ACC112 (cell line): ENCODE data around the gene KCNE1.
"Not testable (repeated sequence)": the region's sequence is repeated elsewhere in the genome, so short reads cannot be mapped to it uniquely, and the experiment has no call there.

Experiments used
- H2AFZ ChIP-seq: fragments of 200-600 bp; sonication (generic); one replicate; pipeline ENCODE4 v1.6.0; 2017; ENCODE audit warnings: antibody characterized with exemption, low read length; ENCODE audit not compliant: unreplicated experiment
- H3K27ac ChIP-seq: fragments of 200-600 bp; sonication (generic); 2 replicates; pipeline ENCODE4 v1.5.1; 2014; ENCODE audit warnings: low read depth, mild to moderate bottlenecking, antibody characterized with exemption, low read length, moderate library complexity
- H3K27me3 ChIP-seq: fragments of 200-600 bp; sonication (generic); 2 replicates; pipeline ENCODE4 v1.6.1; 2014; ENCODE audit warnings: mild to moderate bottlenecking, antibody characterized with exemption, low read length, moderate library complexity, mixed read lengths; ENCODE audit not compliant: insufficient read depth
- H3K36me3 ChIP-seq: fragments of 200-600 bp; sonication (generic); 2 replicates; pipeline ENCODE4 v1.6.1; 2016; ENCODE audit warnings: mild to moderate bottlenecking, antibody characterized with exemption, low read length, moderate library complexity, mixed read lengths; ENCODE audit not compliant: insufficient read depth
- H3K4me1 ChIP-seq: fragments of 200-600 bp; sonication (generic); one replicate; pipeline ENCODE4 v1.6.1; 2016; ENCODE audit warnings: low read length, mixed read lengths; ENCODE audit not compliant: insufficient read depth, unreplicated experiment, control insufficient read depth
- H3K4me3 ChIP-seq: fragments of 200-600 bp; sonication (generic); 2 replicates; pipeline ENCODE4 v1.5.1; 2014; ENCODE audit warnings: mild to moderate bottlenecking, low read depth, low read length
- H3K79me2 ChIP-seq: fragments of 200-600 bp; sonication (generic); one replicate; pipeline ENCODE4 v1.6.0; 2016; ENCODE audit warnings: low read length; ENCODE audit not compliant: control insufficient read depth, unreplicated experiment, insufficient read depth

The KCNE1 gene

DNA sequence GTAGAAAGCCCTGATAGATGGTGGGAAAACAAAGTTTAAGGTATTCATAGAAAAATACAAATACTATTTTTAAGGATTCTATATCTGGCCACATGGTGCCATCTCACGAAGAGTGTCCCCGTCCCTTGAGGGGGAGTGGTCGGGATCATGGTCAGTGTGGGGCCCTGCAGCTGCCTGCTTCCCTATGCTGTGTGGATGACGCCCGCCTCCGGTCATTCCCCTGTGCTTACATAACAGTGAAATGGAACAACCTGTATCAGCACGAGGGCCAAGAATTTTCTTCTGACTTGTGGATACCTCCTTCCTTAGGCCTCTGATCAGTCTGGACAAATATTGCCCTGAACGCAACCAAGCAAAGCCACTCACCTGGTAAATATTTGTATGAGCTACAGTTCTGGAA lies 84.7 kb downstream of the KCNE1 start:
- H3K79me2 ChIP-seq, H3K4me3 ChIP-seq, H3K36me3 ChIP-seq, H3K27me3 ChIP-seq, H3K4me1 ChIP-seq, H3K27ac ChIP-seq, H2AFZ ChIP-seq: not testable (repeated sequence)

DNA sequence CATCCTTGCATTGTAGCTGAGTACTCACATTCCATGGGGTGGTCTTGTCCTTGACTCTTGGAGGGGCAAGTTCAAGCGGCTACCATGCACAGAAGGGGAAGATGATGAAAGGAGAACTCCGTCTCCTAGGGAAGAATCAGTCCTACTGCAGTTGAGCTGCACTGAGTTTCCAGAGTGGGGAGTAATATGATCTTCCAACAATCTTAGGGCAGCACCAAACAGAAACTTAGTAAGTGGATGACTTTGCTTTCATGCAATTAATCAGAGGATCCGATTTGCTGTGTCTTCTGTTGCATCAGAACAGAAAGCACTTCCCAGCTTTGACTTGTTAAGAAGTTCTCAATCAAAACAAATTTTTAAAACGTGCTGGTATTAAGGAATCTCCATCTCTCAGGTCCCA lies 88.2 kb downstream of the KCNE1 start, which contains the start of gene SMIM34:
SMIM34 (minus strand) TSS at position 147 of the 400 bp plus-strand sequence; CDS start at position 35, 112 bp downstream.
- H3K4me3 ChIP-seq, H2AFZ ChIP-seq, H3K4me1 ChIP-seq, H3K27ac ChIP-seq, H3K27me3 ChIP-seq, H3K36me3 ChIP-seq, H3K79me2 ChIP-seq: not testable (repeated sequence)

- not testable (repeated sequence) for H3K36me3 ChIP-seq, H3K4me3 ChIP-seq, H3K27me3 ChIP-seq, H3K27ac ChIP-seq, H2AFZ ChIP-seq, H3K4me1 ChIP-seq, H3K79me2 ChIP-seq
Measured at GRCh38 chr21:34417448-34418077, 94.4 kb downstream of the KCNE1 start.

- H3K27me3 ChIP-seq, H3K36me3 ChIP-seq, H3K79me2 ChIP-seq, H3K4me1 ChIP-seq, H3K4me3 ChIP-seq, H3K27ac ChIP-seq, H2AFZ ChIP-seq: not testable (repeated sequence)
Measured at GRCh38 chr21:34407294-34407693, 104.7 kb downstream of the KCNE1 start.

GRCh38 chr21:34406676-34407075 lies 105.3 kb downstream of the KCNE1 start:
- not testable (repeated sequence) for H2AFZ ChIP-seq, H3K27ac ChIP-seq, H3K36me3 ChIP-seq, H3K4me1 ChIP-seq, H3K4me3 ChIP-seq, H3K79me2 ChIP-seq, H3K27me3 ChIP-seq

DNA sequence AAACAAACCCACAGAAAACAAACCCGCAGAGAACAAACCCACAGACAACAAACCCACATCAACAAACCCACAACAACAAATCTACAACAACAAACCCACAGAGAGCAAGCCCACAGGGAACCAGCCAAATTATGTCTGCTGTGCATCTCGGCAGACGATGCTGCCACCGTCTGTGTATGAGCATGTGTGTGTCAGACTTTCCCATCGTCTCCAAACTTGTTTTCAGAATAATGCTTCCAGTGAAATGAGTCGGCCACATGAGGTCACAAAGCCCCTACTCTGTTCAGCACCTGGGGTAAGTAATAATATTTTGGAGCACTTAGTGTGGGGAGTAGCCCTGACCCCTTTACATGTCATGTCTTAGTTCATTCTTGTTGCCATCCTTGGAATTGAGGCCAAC lies 105.9 kb downstream of the KCNE1 start:
- not testable (repeated sequence) for H3K27ac ChIP-seq, H3K79me2 ChIP-seq, H2AFZ ChIP-seq, H3K4me1 ChIP-seq, H3K36me3 ChIP-seq, H3K4me3 ChIP-seq, H3K27me3 ChIP-seq

- H3K27ac ChIP-seq, H3K27me3 ChIP-seq, H2AFZ ChIP-seq, H3K36me3 ChIP-seq, H3K4me1 ChIP-seq, H3K79me2 ChIP-seq, H3K4me3 ChIP-seq: not testable (repeated sequence)
Measured at GRCh38 chr21:34405686-34406085, 106.3 kb downstream of the KCNE1 start.

DNA sequence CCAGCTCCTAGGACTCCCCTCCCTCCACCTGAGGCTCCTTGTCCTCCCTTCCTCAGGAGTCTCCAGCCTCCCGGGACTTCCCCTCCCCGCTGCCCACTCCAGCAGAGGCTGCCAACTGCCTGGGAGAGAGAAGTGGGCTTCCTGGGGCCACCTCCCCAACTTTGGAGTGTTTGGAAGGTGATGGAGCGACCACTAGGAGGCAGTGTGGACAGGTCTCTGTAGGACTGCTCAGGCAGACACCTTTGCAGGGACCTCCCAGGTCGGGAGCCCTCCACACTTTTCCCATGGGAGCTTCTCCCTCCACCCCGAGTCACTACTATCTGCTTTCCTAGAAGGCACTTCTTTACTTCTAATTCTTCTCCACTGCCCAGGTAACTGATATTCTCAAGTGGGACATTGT lies 107.3 kb downstream of the KCNE1 start:
- not testable (repeated sequence) for H3K4me1 ChIP-seq, H2AFZ ChIP-seq, H3K36me3 ChIP-seq, H3K27me3 ChIP-seq, H3K79me2 ChIP-seq, H3K4me3 ChIP-seq, H3K27ac ChIP-seq

DNA sequence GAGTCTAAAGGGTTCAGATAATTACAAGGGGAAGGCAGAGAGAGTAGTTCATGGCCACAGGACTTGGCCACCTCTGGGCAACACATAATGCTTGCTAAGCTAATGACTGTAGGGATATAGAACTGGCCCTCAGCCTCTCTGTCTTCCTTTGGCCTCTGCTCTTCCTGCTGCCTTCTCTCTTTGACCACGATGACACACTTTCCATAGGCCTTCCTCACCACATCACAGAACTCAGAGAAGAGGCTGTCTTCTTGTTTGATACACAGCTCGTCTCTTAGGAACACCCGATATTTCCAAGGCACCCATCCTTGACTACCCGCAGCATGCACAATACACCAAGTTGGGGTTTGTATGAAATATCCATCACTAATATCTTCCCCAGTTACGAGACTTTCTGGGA lies 111.5 kb downstream of the KCNE1 start:
- not testable (repeated sequence) for H3K79me2 ChIP-seq, H3K4me1 ChIP-seq, H3K27ac ChIP-seq, H3K27me3 ChIP-seq, H3K36me3 ChIP-seq, H2AFZ ChIP-seq, H3K4me3 ChIP-seq
